ENCODE data around the gene FKBP4. TPM values are rescaled to one million over a fixed set of nuclear protein-coding genes. Genes with fewer than 3 reads are reported as not detected.

Gene FKBP4
- total and polyA plus RNA-seq, 2 donors (not counting 3 experiments of a cell fraction or from before 2014, with no cell fraction given), result 31.0 to 85.6 TPM

- dilution Hi-C loops (cut with MboI; ENCODE audit: extremely low pct_ligation_motif_present, low sequenced_read_pairs), result no loop called here
- no peak for TF ChIP-seq POLR2A (IDR thresholded peaks at IDR 0.05; ENCODE audit: low read depth, low read length)
- no peak for TF ChIP-seq GATA2 (IDR thresholded peaks at IDR 0.05; ENCODE audit: insufficient read depth, insufficient read length, low read depth, low read length)
- no peak for TF ChIP-seq EZH2 (IDR thresholded peaks at IDR 0.05; ENCODE audit: borderline replicate concordance, low read depth, low read length, severe bottlenecking)
- no peak for TF ChIP-seq JUN (IDR thresholded peaks at IDR 0.05; ENCODE audit: borderline replicate concordance, insufficient read depth, insufficient read length, low read depth)
- TF ChIP-seq MYC (IDR thresholded peaks at IDR 0.05; ENCODE audit: low read depth, low read length), result no peak
- no peak for TF ChIP-seq POLR2AphosphoS5 (IDR thresholded peaks at IDR 0.05; ENCODE audit: insufficient read depth, low read depth, low read length)
- TF ChIP-seq FOS (IDR thresholded peaks at IDR 0.05; ENCODE audit: borderline replicate concordance, insufficient read depth, low read length), result no peak
- no peak for TF ChIP-seq MAX (IDR thresholded peaks at IDR 0.05; ENCODE audit: insufficient read depth, insufficient read length)
- TF ChIP-seq CTCF (IDR thresholded peaks at IDR 0.05; ENCODE audit: extremely low read depth in 1 of 2, insufficient read depth in 1 of 2, low read depth in 1 of 2, low read length in 2 of 2), result no peak
- Histone ChIP-seq H3K4me1 (ENCODE audit: control insufficient read depth, extremely low read depth, insufficient read depth, low read length) (peaks cover 6% of the 10 kb centered on the region), H2AFZ (ENCODE audit: low read depth, low read length) (no peak overlapping the region), H3K36me3 (ENCODE audit: control insufficient read depth in 2 of 2, extremely low read depth in 1 of 2, insufficient read depth in 2 of 2, low read length in 2 of 2) (peaks cover 18 to 30% of the 10 kb centered on the region in 2 experiments), H3K79me2 (ENCODE audit: control insufficient read depth, insufficient read depth, low read length) (no peaks in the 10 kb centered on the region), H3K4me2 (ENCODE audit: insufficient read depth, low read length) (no peak overlapping the region), H3K9me1 (replicated peaks; ENCODE audit: control insufficient read depth, extremely low read depth, insufficient read depth, low read length) (no peaks in the 10 kb centered on the region), H3K9me3 (replicated peaks; ENCODE audit: control insufficient read depth, insufficient read depth, low read length) (no peaks in the 10 kb centered on the region), H3K27ac (ENCODE audit: insufficient read depth, low read depth, low read length) (no peak overlapping the region), H4K20me1 (replicated peaks; ENCODE audit: control insufficient read depth, extremely low read depth, insufficient read depth, low read length) (no peaks in the 10 kb centered on the region), H3K27me3 (ENCODE audit: control insufficient read depth in 2 of 2, insufficient read depth in 2 of 2, low read length in 2 of 2) (no peaks in the 10 kb centered on the region), H3K4me3 (replicated peaks in 1 of 3; ENCODE audit: insufficient read depth in 1 of 3, low read depth in 1 of 3, low read length in 3 of 3) (no peak overlapping the region), H3K9ac (replicated peaks; ENCODE audit: extremely low read depth, insufficient read depth, low read length) (no peak overlapping the region)
- no TSS peak for BruUV-seq (replicated peaks)
- DNase-seq (ENCODE audit: low read depth, low spot score), result no peak
- intact Hi-C loops (cut with micrococcal nuclease), result no loop called here
- ChIA-PET POLR2A (no interaction called here), CTCF (interaction anchor here (1.3 kb wide), 1 partner anchor 9 kb away, joined by 4 read pairs; no protein-coding TSS in a partner anchor)
- FAIRE-seq, result no peak
Observed at GRCh38 chr12:2805143-2805520, 10.4 kb downstream of the FKBP4 start.
